ENCODE results near the gene AMD1. TPM values are rescaled to one million over a fixed set of nuclear protein-coding genes. Genes with fewer than 3 reads are reported as not detected.

The AMD1 gene
- total RNA-seq, 1 donor from 2014 or later, result 61.7 TPM

- ATAC-seq (no peak), DNase-seq (no peak)
- Histone ChIP-seq H3K36me3 (peaks cover 22% of the 10 kb centered on the region), H3K9me3 (no peaks in the 10 kb centered on the region), H3K27me3 (no peaks in the 10 kb centered on the region), H3K4me1 (peaks cover 47% of the 10 kb centered on the region), H3K27ac (no peak overlapping the region), H3K4me3 (no peak overlapping the region)
- TF ChIP-seq, protein P1, sequence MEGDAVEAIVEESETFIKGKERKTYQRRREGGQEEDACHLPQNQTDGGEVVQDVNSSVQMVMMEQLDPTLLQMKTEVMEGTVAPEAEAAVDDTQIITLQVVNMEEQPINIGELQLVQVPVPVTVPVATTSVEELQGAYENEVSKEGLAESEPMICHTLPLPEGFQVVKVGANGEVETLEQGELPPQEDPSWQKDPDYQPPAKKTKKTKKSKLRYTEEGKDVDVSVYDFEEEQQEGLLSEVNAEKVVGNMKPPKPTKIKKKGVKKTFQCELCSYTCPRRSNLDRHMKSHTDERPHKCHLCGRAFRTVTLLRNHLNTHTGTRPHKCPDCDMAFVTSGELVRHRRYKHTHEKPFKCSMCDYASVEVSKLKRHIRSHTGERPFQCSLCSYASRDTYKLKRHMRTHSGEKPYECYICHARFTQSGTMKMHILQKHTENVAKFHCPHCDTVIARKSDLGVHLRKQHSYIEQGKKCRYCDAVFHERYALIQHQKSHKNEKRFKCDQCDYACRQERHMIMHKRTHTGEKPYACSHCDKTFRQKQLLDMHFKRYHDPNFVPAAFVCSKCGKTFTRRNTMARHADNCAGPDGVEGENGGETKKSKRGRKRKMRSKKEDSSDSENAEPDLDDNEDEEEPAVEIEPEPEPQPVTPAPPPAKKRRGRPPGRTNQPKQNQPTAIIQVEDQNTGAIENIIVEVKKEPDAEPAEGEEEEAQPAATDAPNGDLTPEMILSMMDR (IDR thresholded peaks at IDR 0.05), result no peak
- intact Hi-C loops (cut with DNase I), result no loop called here
Observed at GRCh38 chr6:110885526-110885925, 10.9 kb downstream of the AMD1 start.

GRCh38 chr6:110886555-110887167, 12.1 kb downstream of the AMD1 start:
- H3K36me3 ChIP-seq, result peaks cover 32% of the 10 kb centered on the region
- H3K4me3 ChIP-seq, result no peak overlapping the region
- intact Hi-C loops (cut with DNase I), result no loop called here
- H3K4me1 ChIP-seq, result peaks cover 39% of the 10 kb centered on the region
- H3K27ac ChIP-seq, result no peak overlapping the region
- no peaks in the 10 kb centered on the region for H3K27me3 ChIP-seq
- no peaks in the 10 kb centered on the region for H3K9me3 ChIP-seq
- TF ChIP-seq, protein P1 (IDR thresholded peaks at IDR 0.05), result no peak
- ATAC-seq, result no peak
- no peak for DNase-seq

DNA sequence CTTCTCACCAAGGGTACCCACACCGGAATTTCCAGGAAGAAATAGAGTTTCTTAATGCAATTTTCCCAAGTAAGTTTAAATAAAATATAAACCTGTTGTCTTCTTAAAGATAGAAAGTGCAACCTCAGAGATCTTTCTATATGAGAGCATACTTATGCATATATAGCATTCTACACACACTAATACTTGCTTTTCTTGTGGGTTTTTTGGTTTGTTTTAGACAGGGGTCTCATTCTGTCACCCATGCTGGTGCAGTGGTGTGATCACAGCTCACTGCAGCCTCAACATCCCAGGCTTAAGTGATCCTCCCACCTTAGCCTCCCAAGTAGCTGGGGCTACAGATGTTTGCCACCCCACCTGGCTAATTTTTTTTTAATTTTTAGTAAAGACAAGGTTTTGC, 15.7 kb downstream of the AMD1 start:
- H3K9me3 ChIP-seq, result no peaks in the 10 kb centered on the region
- intact Hi-C loops (cut with DNase I), result no loop called here
- no peaks in the 10 kb centered on the region for H3K27me3 ChIP-seq
- peaks cover 4% of the 10 kb centered on the region for H3K4me1 ChIP-seq
- TF ChIP-seq, protein P1 (IDR thresholded peaks at IDR 0.05), result no peak
- H3K4me3 ChIP-seq, result no peak overlapping the region
- H3K27ac ChIP-seq, result no peak overlapping the region
- DNase-seq (no peak), ATAC-seq (no peak)
- peaks cover 65% of the 10 kb centered on the region for H3K36me3 ChIP-seq

DNA sequence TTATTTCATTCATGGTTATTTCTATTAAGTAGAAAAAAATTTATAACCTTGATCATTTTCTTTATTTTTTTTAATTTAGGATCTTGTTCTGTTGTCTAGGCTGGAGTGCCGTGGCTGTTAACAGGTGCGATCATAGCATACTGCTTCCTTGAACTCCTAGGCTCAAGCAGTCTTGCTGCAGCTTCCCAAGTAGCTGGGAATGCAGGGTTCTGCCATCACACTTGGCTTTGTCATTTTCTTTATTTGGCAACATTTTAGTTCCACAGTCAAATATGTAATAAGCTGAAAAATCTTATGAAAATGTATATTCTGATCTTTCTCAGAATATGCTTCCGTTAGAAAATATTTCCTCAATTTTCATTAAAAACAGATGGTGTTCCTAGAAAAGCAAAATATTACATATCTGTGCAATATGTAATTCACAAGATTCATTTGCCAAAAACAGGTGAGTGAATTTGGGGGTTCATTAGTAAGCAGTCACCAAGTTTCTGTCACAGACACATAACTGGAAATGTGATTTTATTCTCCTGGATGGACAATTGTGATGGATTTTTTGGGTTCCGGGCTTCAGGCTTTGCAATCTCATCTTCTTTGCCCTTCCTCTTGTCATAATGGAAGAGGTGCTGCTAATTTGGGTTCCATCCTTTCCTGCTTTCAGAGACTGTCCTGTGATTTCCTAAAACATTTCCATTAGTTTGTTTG, 21.5 kb downstream of the AMD1 start:
- Histone ChIP-seq H3K4me1 (no peaks in the 10 kb centered on the region), H3K36me3 (peaks cover 70% of the 10 kb centered on the region), H3K27me3 (no peaks in the 10 kb centered on the region), H3K9me3 (no peaks in the 10 kb centered on the region), H3K27ac (no peak overlapping the region), H3K4me3 (no peak overlapping the region)
- DNase-seq, result no peak
- TF ChIP-seq, protein P1 (IDR thresholded peaks at IDR 0.05), result no peak
- intact Hi-C loops (cut with DNase I), result no loop called here
- no peak for ATAC-seq

DNA sequence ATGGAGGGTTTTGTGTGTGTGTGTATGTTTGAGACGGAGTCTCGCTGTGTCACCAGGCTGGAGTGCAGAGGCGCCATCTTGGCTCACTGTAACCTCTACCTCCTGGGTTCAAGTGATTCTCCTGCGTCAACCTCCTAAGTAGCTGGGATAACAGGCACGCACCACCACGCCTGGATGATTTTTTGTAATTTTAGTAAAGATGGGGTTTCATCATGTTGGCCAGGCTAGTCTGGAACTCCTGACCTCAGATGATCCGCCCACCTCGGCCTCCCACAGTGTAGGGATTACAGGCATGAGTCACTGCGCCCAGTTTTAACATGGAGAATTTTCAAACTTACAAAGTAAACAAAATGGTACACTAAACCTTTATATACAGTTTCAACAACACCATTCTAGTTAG, 22.8 kb downstream of the AMD1 start:
- DNase-seq (no peak), ATAC-seq (no peak)
- Histone ChIP-seq H3K4me1 (no peaks in the 10 kb centered on the region), H3K4me3 (no peak overlapping the region), H3K27ac (no peak overlapping the region), H3K36me3 (peaks cover 56% of the 10 kb centered on the region), H3K9me3 (no peaks in the 10 kb centered on the region), H3K27me3 (no peaks in the 10 kb centered on the region)
- intact Hi-C loops (cut with DNase I), result no loop called here
- TF ChIP-seq, protein P1 (IDR thresholded peaks at IDR 0.05), result no peak

Measured in upper lobe of right lung (tissue), 1 donor.